Gastrocnemius medialis (tissue), 4 donors: ENCODE data around the gene PHLDB2. TPM values are rescaled to one million over a fixed set of nuclear protein-coding genes. Genes with fewer than 3 reads are reported as not detected.

Source experiments
- ATAC-seq, 2 donors: fragments of 150-250 bp; one replicate each; pipeline ENCODE4 v1.9.1; 2016
- DNase-seq, 2 donors: peaks; one replicate each; pipeline ENCODE4 v3.0.0-alpha.2; 2019
- H3K27ac ChIP-seq, 4 donors: fragments of 200-600 bp; sonication (generic); 1 replicate in 1 of 4; 2 replicates in 3 of 4; pipeline ENCODE4 v1.5.1; 2016 to 2018; ENCODE audit warnings: mild to moderate bottlenecking in 2 of 4, moderate library complexity in 1 of 4
- H3K27me3 ChIP-seq, 3 donors: fragments of 200-600 bp; sonication (generic) in 2 of 3; 1 replicate in 1 of 3; 2 replicates in 2 of 3; pipeline versions ENCODE4 v1.5.1 to v1.6.0; 2016 to 2019; ENCODE audit warnings: mild to moderate bottlenecking in 1 of 3, moderate library complexity in 1 of 3
- H3K36me3 ChIP-seq, 2 donors: fragments of 200-600 bp; sonication (generic) in 1 of 2; one replicate each; pipeline ENCODE4 v1.5.1; 2017 to 2018
- H3K4me1 ChIP-seq, 2 donors: fragments of 200-600 bp; sonication (generic) in 1 of 2; one replicate each; pipeline ENCODE4 v1.5.1; 2016 to 2017; ENCODE audit warnings: mild to moderate bottlenecking in 2 of 2
- H3K4me3 ChIP-seq, 4 donors: fragments of 200-600 bp; sonication (generic) in 3 of 4; 1 replicate in 1 of 4; 2 replicates in 3 of 4; pipeline ENCODE4 v1.5.1; 2016 to 2019; ENCODE audit warnings: mild to moderate bottlenecking in 2 of 4
- H3K9me3 ChIP-seq, 3 donors: fragments of 200-600 bp; sonication (generic) in 2 of 3; 1 replicate in 1 of 3; 2 replicates in 2 of 3; pipeline ENCODE4 v1.5.1; 2016 to 2019
- POLR2A ChIP-seq, 2 donors: fragments of 450-650 bp; IDR thresholded peaks; one replicate each; pipeline ENCODE4 v1.6.1; 2017; ENCODE audit warnings: antibody characterized with exemption in 2 of 2, mild to moderate bottlenecking in 2 of 2, moderate library complexity in 2 of 2
- in situ Hi-C, 4 donors: fragments of 200-750 bp; cut with MboI; loops; one replicate each; pipeline versions ENCODE4 v1.15.0 to v1.8.0; 2017; ENCODE audit warnings: low sequenced_read_pairs in 4 of 4
- intact Hi-C: fragments of 100-400 bp; cut with DNase I; formaldehyde crosslinking; loops from one replicate; pipeline ENCODE4 v1.15.1; 2023; ENCODE audit warnings: low total_unique reads
- total RNA-seq, 4 donors: library from RNA; depleted of rRNA; stranded (reverse); fragments of >200 nt; gene quantifications; one replicate each; pipeline versions ENCODE4 v1.1.0 to v1.2.3, GENCODE V29; 2016
- TF ChIP-seq, protein P1 (sequence below), 5 experiments: fragments of 450-650 bp in 3 of 5; fragments of 200-600 bp in 2 of 5; sonication (generic) in 2 of 5; IDR thresholded peaks in 4 of 5; conservative IDR thresholded peaks in 1 of 5; 1 replicate in 4 of 5; 2 replicates in 1 of 5; pipeline ENCODE4 v1.5.1; 2016 to 2019; ENCODE audit warnings: antibody characterized with exemption in 5 of 5, mild to moderate bottlenecking in 3 of 5, moderate library complexity in 3 of 5

PHLDB2 gene
- total RNA-seq, 4 donors from 2014 or later = 3.0 to 7.2 (median 4.0) TPM

DNA sequence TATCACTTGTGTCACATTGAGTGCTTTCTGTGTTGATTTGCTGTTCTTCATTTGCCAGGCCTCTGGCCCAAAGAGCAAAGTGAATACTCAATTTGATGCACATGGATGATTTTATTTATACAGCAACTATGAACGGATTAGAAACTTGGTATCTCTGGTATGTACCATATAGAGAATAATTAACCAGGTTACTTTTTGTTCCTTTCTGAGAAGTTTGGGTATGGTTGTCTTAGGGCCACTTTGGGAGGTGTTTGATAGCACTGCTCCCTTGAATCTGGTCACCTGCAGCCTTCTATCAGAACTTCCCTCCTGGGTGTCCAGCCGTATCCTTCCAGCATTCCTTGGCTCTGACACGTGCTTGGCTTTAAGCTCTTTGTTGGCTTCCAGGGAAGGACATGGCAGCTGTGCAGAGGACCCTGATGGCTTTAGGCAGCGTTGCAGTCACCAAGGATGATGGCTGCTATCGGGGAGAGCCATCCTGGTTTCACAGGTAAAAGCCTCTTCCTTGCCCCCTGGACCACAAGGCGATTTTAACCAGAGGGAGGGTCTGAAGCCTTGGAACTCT lies 152.4 kb downstream of the PHLDB2 start:
- in situ Hi-C loops (no loop called here), intact Hi-C loops (no loop called here)
- Histone ChIP-seq H3K27me3 (no peaks in the 10 kb centered on the region), H3K9me3 (no peaks in the 10 kb centered on the region), H3K4me3 (no peak overlapping the region), H3K4me1 (peaks cover 4% of the 10 kb centered on the region in 2 donors), H3K36me3 (no peaks in the 10 kb centered on the region), H3K27ac (no peak overlapping the region)
- TF ChIP-seq, protein P1, sequence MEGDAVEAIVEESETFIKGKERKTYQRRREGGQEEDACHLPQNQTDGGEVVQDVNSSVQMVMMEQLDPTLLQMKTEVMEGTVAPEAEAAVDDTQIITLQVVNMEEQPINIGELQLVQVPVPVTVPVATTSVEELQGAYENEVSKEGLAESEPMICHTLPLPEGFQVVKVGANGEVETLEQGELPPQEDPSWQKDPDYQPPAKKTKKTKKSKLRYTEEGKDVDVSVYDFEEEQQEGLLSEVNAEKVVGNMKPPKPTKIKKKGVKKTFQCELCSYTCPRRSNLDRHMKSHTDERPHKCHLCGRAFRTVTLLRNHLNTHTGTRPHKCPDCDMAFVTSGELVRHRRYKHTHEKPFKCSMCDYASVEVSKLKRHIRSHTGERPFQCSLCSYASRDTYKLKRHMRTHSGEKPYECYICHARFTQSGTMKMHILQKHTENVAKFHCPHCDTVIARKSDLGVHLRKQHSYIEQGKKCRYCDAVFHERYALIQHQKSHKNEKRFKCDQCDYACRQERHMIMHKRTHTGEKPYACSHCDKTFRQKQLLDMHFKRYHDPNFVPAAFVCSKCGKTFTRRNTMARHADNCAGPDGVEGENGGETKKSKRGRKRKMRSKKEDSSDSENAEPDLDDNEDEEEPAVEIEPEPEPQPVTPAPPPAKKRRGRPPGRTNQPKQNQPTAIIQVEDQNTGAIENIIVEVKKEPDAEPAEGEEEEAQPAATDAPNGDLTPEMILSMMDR (IDR thresholded peaks at IDR 0.05 in 4 of 5, conservative IDR thresholded peaks at IDR 0.05 in 1 of 5) = no peak
- no peak for TF ChIP-seq POLR2A (IDR thresholded peaks at IDR 0.05)
- ATAC-seq = no peak
- DNase-seq = no peak

DNA sequence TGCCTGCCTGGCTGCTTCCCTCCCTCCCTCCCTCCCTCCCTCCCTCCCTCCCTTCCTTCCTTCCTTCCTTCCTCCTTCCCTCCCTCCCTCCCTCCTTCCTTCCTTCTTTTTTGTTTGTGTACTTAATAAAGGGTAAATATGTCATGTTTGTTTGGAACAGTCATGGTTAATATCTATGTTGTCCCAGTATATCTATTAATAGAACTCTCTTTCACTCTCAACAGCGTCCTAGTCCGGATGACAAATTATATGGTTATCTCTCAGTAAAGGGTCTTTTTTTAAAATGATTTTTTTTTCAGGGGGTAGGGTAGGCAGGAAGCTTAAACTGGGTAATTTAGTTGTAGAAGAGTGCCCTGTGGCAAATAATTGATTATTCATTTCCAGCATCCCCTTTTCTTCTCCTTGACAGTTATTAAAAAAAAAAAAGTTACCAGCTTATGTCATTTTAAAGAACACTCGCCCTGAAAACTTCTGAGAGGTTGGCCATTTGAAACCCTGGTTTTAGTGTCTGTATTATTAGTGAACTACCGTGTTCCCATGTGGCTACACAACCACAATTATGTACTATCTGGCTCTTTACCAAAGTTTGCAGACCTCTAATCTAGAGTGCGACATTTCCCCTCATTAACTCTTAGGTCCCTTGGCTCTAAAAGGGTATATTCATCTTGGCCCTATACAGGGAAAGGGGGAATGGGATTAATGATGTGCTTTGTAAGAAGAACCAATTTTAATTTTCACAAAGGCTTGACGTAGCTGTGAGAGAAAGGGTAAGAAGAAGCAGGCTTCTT lies 153.3 kb downstream of the PHLDB2 start:
- intact Hi-C loops (loop anchor here (2.0 kb wide), 2 partner anchors 24 to 344 kb away; no protein-coding TSS in a partner anchor), in situ Hi-C loops (no loop called here)
- TF ChIP-seq, protein P1 (IDR thresholded peaks at IDR 0.05 in 4 of 5, conservative IDR thresholded peaks at IDR 0.05 in 1 of 5) = no peak
- TF ChIP-seq POLR2A (IDR thresholded peaks at IDR 0.05) = no peak
- H3K27ac ChIP-seq = peak overlapping the region in 1 of 4 donors; percentile 5
- H3K27me3 ChIP-seq = no peaks in the 10 kb centered on the region
- no peak for DNase-seq
- no peaks in the 10 kb centered on the region for H3K36me3 ChIP-seq
- H3K9me3 ChIP-seq = no peaks in the 10 kb centered on the region
- H3K4me3 ChIP-seq = no peak overlapping the region
- peaks cover 4% of the 10 kb centered on the region in 2 donors for H3K4me1 ChIP-seq
- ATAC-seq = no peak

DNA sequence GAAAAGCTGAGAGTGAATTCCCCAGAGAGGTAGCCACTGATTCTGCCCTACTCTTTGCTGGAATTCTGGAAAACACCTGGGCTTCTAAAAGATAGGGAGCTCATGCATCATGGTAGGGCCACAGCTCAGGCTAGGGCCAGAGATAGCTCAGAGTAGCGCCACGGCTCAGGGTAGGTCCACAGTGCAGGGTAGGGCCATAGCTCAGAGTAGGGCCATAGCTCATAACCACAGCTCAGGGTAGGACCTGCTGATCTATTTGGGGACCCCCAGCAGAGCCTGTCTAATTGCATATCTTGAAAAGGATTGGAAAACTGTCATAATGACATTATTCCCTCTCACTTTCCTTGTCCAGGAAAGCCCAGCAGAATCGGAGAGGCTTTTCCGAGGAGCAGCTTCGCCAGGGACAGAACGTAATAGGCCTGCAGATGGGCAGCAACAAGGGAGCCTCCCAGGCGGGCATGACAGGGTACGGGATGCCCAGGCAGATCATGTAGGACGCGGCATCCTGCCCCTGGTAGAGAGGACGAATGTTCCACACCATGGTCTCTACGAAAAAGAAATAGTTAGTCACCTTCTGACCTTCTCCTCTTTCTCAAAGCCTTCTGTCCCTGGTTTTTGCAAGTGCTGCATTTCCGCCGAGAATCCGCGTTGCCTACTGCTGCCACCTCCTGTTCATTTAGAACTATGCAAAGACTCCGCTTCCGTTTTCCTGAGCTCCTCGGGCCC lies 154.2 kb downstream of the PHLDB2 start:
- H3K4me1 ChIP-seq = peaks cover 4% of the 10 kb centered on the region in 2 donors
- intact Hi-C loops (loop anchor here (2.0 kb wide), 2 partner anchors 24 to 344 kb away; no protein-coding TSS in a partner anchor), in situ Hi-C loops (no loop called here)
- TF ChIP-seq POLR2A (IDR thresholded peaks at IDR 0.05) = no peak
- TF ChIP-seq, protein P1 (IDR thresholded peaks at IDR 0.05 in 4 of 5, conservative IDR thresholded peaks at IDR 0.05 in 1 of 5) = peak; percentile 24 to 72 (median 53)
- H3K9me3 ChIP-seq = no peaks in the 10 kb centered on the region
- ATAC-seq (peak; percentile 87 to 94), DNase-seq (peak; percentile 36 to 39)
- H3K4me3 ChIP-seq = peak overlapping the region in 2 of 4 donors; percentile 8 to 29
- no peaks in the 10 kb centered on the region for H3K27me3 ChIP-seq
- H3K27ac ChIP-seq = peak overlapping the region in 1 of 4 donors; percentile 5
- no peaks in the 10 kb centered on the region for H3K36me3 ChIP-seq

DNA sequence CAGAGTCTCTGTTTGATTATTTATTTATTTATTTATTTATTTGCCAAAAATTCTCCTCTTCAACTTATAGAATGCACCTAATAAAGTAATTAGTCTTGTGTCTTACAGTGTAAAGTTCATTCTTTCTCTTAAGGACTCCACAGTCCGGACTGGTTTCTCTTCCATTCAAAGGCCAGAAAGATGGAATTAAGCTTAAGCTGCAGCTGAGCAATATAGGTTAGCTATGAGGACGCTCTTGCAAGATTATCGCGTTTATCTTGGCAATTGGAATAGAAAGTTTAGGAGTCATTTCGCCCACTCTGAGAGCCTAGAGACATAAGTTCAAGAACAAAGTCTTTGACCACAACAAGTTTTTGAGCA lies 154.7 kb downstream of the PHLDB2 start:
- Histone ChIP-seq H3K4me1 (peaks cover 4% of the 10 kb centered on the region in 2 donors), H3K4me3 (no peak overlapping the region), H3K36me3 (no peaks in the 10 kb centered on the region), H3K27ac (no peak overlapping the region), H3K9me3 (no peaks in the 10 kb centered on the region), H3K27me3 (no peaks in the 10 kb centered on the region)
- DNase-seq = no peak
- in situ Hi-C loops = no loop called here
- TF ChIP-seq POLR2A (IDR thresholded peaks at IDR 0.05) = no peak
- TF ChIP-seq, protein P1 (IDR thresholded peaks at IDR 0.05 in 4 of 5, conservative IDR thresholded peaks at IDR 0.05 in 1 of 5) = no peak
- intact Hi-C loops = loop anchor here (2.0 kb wide), 2 partner anchors 25 to 345 kb away; no protein-coding TSS in a partner anchor
- peak in 1 of 2 donors; percentile 19 for ATAC-seq
